ENCODE data around the gene RUNX2.
A peak's percentile ranks its signal among the peaks of the same experiment; 100 is the strongest.

Gene RUNX2

GRCh38 chr6:45538641-45539547, 210.8 kb downstream of the RUNX2 start:
- Histone ChIP-seq H4K20me1 (ENCODE audit: insufficient read depth) (no peaks in the 10 kb centered on the region; the same call in 1 of the 2 replicates), H3K9ac (no peak overlapping the region), H3K4me2 (no peak overlapping the region), H3K36me3 (ENCODE audit: insufficient read depth) (0 out of 2 replicates have a peak, but pooled peaks cover under 1% of the 10 kb centered on the region), H3K4me1 (ENCODE audit: low read depth, poor library complexity, severe bottlenecking) (peaks cover 86% of the 10 kb centered on the region), H3K4me3 (IDR thresholded peaks at IDR 0.05; ENCODE audit: insufficient read depth, low read depth, low read length) (no peak overlapping the region), H2AFZ (ENCODE audit: low read depth) (no peak overlapping the region), H3K27ac (no peak overlapping the region; the same call in 1 of the 2 replicates), H3K79me2 (ENCODE audit: insufficient read depth, low read depth) (peaks cover 53% of the 10 kb centered on the region; the same call in 1 of the 2 replicates), H3K27me3 (ENCODE audit: insufficient read depth, low read depth) (no peaks in the 10 kb centered on the region)
- no peak for TF ChIP-seq CTCF (conservative IDR thresholded peaks at IDR 0.05; ENCODE audit: low read depth, low read length)

- H3K27ac ChIP-seq, result no peak overlapping the region
- H3K9ac ChIP-seq, result no peak overlapping the region
- H3K27me3 ChIP-seq (ENCODE audit: insufficient read depth, low read depth), result no peaks in the 10 kb centered on the region
- TF ChIP-seq CTCF (conservative IDR thresholded peaks at IDR 0.05; ENCODE audit: low read depth, low read length), result no peak
- peak overlapping the region; percentile 8; the same call in 1 of the 2 replicates for H3K4me2 ChIP-seq
- H3K4me3 ChIP-seq (IDR thresholded peaks at IDR 0.05; ENCODE audit: insufficient read depth, low read depth, low read length), result no peak overlapping the region
- peaks cover 93% of the 10 kb centered on the region for H3K4me1 ChIP-seq (ENCODE audit: low read depth, poor library complexity, severe bottlenecking)
- H3K79me2 ChIP-seq (ENCODE audit: insufficient read depth, low read depth), result peaks cover 40% of the 10 kb centered on the region; the same call in 1 of the 2 replicates
- no peak overlapping the region for H2AFZ ChIP-seq (ENCODE audit: low read depth)
- H3K36me3 ChIP-seq (ENCODE audit: insufficient read depth), result 0 out of 2 replicates have a peak, but pooled peaks cover 2% of the 10 kb centered on the region
- no peaks in the 10 kb centered on the region for H4K20me1 ChIP-seq (ENCODE audit: insufficient read depth)
Observed at GRCh38 chr6:45540375-45540920, 212.3 kb downstream of the RUNX2 start.

GRCh38 chr6:45541934-45542333, 213.8 kb downstream of the RUNX2 start:
- peak overlapping the region; percentile 15; the same call in 1 of the 2 replicates for H3K4me2 ChIP-seq
- TF ChIP-seq CTCF (conservative IDR thresholded peaks at IDR 0.05; ENCODE audit: low read depth, low read length), result no peak
- no peak overlapping the region for H3K4me3 ChIP-seq (IDR thresholded peaks at IDR 0.05; ENCODE audit: insufficient read depth, low read depth, low read length)
- H3K27ac ChIP-seq, result peak overlapping the region; percentile 46; the same call in 1 of the 2 replicates
- H3K9ac ChIP-seq, result no peak overlapping the region
- no peaks in the 10 kb centered on the region for H4K20me1 ChIP-seq (ENCODE audit: insufficient read depth)
- 0 out of 2 replicates have a peak, but pooled peaks cover 2% of the 10 kb centered on the region for H3K36me3 ChIP-seq (ENCODE audit: insufficient read depth)
- peaks cover 98% of the 10 kb centered on the region for H3K4me1 ChIP-seq (ENCODE audit: low read depth, poor library complexity, severe bottlenecking)
- no peaks in the 10 kb centered on the region for H3K27me3 ChIP-seq (ENCODE audit: insufficient read depth, low read depth)
- H3K79me2 ChIP-seq (ENCODE audit: insufficient read depth, low read depth), result peaks cover 47% of the 10 kb centered on the region; the same call in 1 of the 2 replicates
- H2AFZ ChIP-seq (ENCODE audit: low read depth), result no peak overlapping the region

- Histone ChIP-seq H3K4me1 (ENCODE audit: low read depth, poor library complexity, severe bottlenecking) (peaks cover 100% of the 10 kb centered on the region), H2AFZ (ENCODE audit: low read depth) (no peak overlapping the region), H3K4me3 (IDR thresholded peaks at IDR 0.05; ENCODE audit: insufficient read depth, low read depth, low read length) (no peak overlapping the region), H3K27me3 (ENCODE audit: insufficient read depth, low read depth) (no peaks in the 10 kb centered on the region), H4K20me1 (ENCODE audit: insufficient read depth) (no peaks in the 10 kb centered on the region), H3K36me3 (ENCODE audit: insufficient read depth) (peaks cover 7% of the 10 kb centered on the region; the same call in 1 of the 2 replicates), H3K9ac (no peak overlapping the region), H3K27ac (peak overlapping the region; percentile 46; the same call in 1 of the 2 replicates), H3K79me2 (ENCODE audit: insufficient read depth, low read depth) (peaks cover 52% of the 10 kb centered on the region; the same call in 1 of the 2 replicates), H3K4me2 (peak overlapping the region; percentile 70)
- TF ChIP-seq CTCF (conservative IDR thresholded peaks at IDR 0.05; ENCODE audit: low read depth, low read length), result no peak
Observed at GRCh38 chr6:45543298-45544235, 215.4 kb downstream of the RUNX2 start.
